ES-I3 (cell line): Measurements from ENCODE around the gene MIPEP.
"Not testable (repeated sequence)": the region's sequence is repeated elsewhere in the genome, so short reads cannot be mapped to it uniquely, and the experiment has no call there.

ENCODE experiments used
- H3K36me3 ChIP-seq: 2 replicates; pipeline ENCODE4 v1.6.1; 2013; ENCODE audit warnings: mild to moderate bottlenecking, low read length, control low read depth, moderate library complexity; ENCODE audit not compliant: insufficient read depth
- H3K4me1 ChIP-seq: 2 replicates; pipeline ENCODE4 v1.6.1; 2013; ENCODE audit warnings: mild to moderate bottlenecking, control low read depth, low read length; ENCODE audit not compliant: insufficient read depth
- H3K9ac ChIP-seq: 2 replicates; pipeline ENCODE4 v1.6.1; 2013; ENCODE audit warnings: low read depth, mild to moderate bottlenecking, low read length, moderate library complexity
- H3K9me3 ChIP-seq: 2 replicates; pipeline ENCODE4 v1.6.1; 2013; ENCODE audit warnings: mild to moderate bottlenecking, low read length, moderate library complexity; ENCODE audit not compliant: control insufficient read depth, insufficient read depth

The MIPEP gene

GRCh38 chr13:23776698-23777574 lies 112.3 kb downstream of the MIPEP start:
- Histone ChIP-seq H3K9ac (no peak overlapping the region), H3K4me1 (no peaks in the 10 kb centered on the region), H3K9me3 (peaks cover 8% of the 10 kb centered on the region; the same call in 1 of the 2 replicates), H3K36me3 (no peaks in the 10 kb centered on the region)

DNA sequence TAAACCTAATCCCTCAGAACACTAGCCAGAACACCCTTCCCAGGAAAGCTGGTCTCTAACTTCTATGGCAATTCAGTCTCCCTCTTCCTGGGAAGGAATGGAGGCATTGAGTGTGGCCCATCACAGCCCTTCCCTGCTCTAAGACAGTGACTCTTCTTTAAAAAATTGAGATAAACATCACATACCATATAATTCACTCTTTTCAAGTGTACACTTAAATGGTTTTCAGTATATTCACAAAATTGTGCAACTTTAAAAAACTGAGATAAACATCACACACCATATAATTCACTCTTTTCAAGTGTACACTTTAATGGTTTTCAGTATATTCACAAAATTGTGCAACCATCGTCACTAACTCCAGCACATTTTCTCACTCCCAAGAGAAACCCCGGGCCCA lies 116.5 kb downstream of the MIPEP start:
- H3K36me3 ChIP-seq: no peaks in the 10 kb centered on the region
- no peaks in the 10 kb centered on the region for H3K9me3 ChIP-seq
- H3K4me1 ChIP-seq: no peaks in the 10 kb centered on the region
- H3K9ac ChIP-seq: no peak overlapping the region

- Histone ChIP-seq H3K36me3 (no peaks in the 10 kb centered on the region), H3K9me3 (no peaks in the 10 kb centered on the region), H3K4me1 (no peaks in the 10 kb centered on the region), H3K9ac (no peak overlapping the region)
Observed at GRCh38 chr13:23771956-23772355, 117.2 kb downstream of the MIPEP start.

- Histone ChIP-seq H3K9me3 (no peaks in the 10 kb centered on the region), H3K9ac (no peak overlapping the region), H3K4me1 (no peaks in the 10 kb centered on the region), H3K36me3 (no peaks in the 10 kb centered on the region)
Observed at GRCh38 chr13:23771552-23771951, 117.6 kb downstream of the MIPEP start.

GRCh38 chr13:23770973-23771372 lies 118.2 kb downstream of the MIPEP start:
- no peaks in the 10 kb centered on the region for H3K4me1 ChIP-seq
- H3K9ac ChIP-seq: no peak overlapping the region
- no peaks in the 10 kb centered on the region for H3K36me3 ChIP-seq
- no peaks in the 10 kb centered on the region for H3K9me3 ChIP-seq

- H3K36me3 ChIP-seq: no peaks in the 10 kb centered on the region
- H3K9ac ChIP-seq: no peak overlapping the region
- H3K9me3 ChIP-seq: no peaks in the 10 kb centered on the region
- no peaks in the 10 kb centered on the region for H3K4me1 ChIP-seq
Observed at GRCh38 chr13:23770428-23770827, 118.8 kb downstream of the MIPEP start.

GRCh38 chr13:23769401-23769800 lies 119.8 kb downstream of the MIPEP start:
- no peaks in the 10 kb centered on the region for H3K4me1 ChIP-seq
- H3K9me3 ChIP-seq: no peaks in the 10 kb centered on the region
- H3K36me3 ChIP-seq: no peaks in the 10 kb centered on the region
- H3K9ac ChIP-seq: no peak overlapping the region

- Histone ChIP-seq H3K9ac (no peak overlapping the region), H3K4me1 (no peaks in the 10 kb centered on the region), H3K9me3 (no peaks in the 10 kb centered on the region)
Observed at GRCh38 chr13:23767838-23768237, 121.4 kb downstream of the MIPEP start.

GRCh38 chr13:23766939-23767338 lies 122.3 kb downstream of the MIPEP start:
- no peaks in the 10 kb centered on the region for H3K36me3 ChIP-seq
- H3K9ac ChIP-seq: no peak overlapping the region
- H3K4me1 ChIP-seq: no peaks in the 10 kb centered on the region
- no peaks in the 10 kb centered on the region for H3K9me3 ChIP-seq

More at GRCh38 chr13:23767838-23768237, 121.4 kb downstream of the MIPEP start:
- H3K36me3 ChIP-seq: no peaks in the 10 kb centered on the region

DNA sequence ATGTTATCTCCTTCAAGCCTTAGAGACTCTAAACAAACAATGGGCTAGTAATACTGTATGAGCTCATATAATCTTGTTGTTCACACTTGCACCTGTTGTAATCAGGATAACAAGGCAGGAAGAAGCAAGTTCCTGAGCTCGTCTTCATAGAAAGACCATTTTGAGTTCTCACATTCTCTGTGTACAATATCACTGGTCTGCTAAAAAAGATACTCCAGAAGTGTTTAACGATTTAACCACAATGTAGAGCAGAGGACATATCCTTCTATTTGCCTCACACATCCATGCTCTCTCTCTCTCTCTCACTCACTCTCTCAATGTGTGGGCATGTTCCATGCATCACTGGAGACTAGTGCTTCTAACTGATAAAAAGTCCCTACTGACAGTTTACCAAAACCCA lies 122.9 kb downstream of the MIPEP start:
- Histone ChIP-seq H3K4me1 (no peaks in the 10 kb centered on the region), H3K9ac (no peak overlapping the region), H3K36me3 (no peaks in the 10 kb centered on the region), H3K9me3 (no peaks in the 10 kb centered on the region)

- Histone ChIP-seq H3K9me3 (no peaks in the 10 kb centered on the region), H3K4me1 (no peaks in the 10 kb centered on the region), H3K36me3 (no peaks in the 10 kb centered on the region), H3K9ac (no peak overlapping the region)
Observed at GRCh38 chr13:23765531-23765930, 123.7 kb downstream of the MIPEP start.

- no peaks in the 10 kb centered on the region for H3K4me1 ChIP-seq
- no peak overlapping the region for H3K9ac ChIP-seq
- no peaks in the 10 kb centered on the region for H3K36me3 ChIP-seq
- no peaks in the 10 kb centered on the region for H3K9me3 ChIP-seq
Observed at GRCh38 chr13:23763318-23763717, 125.9 kb downstream of the MIPEP start.

GRCh38 chr13:23761760-23762159 lies 127.4 kb downstream of the MIPEP start:
- H3K9me3 ChIP-seq, H3K9ac ChIP-seq, H3K36me3 ChIP-seq, H3K4me1 ChIP-seq: not testable (repeated sequence)

- Histone ChIP-seq H3K9me3 (no peaks in the 10 kb centered on the region), H3K36me3 (no peaks in the 10 kb centered on the region), H3K4me1 (no peaks in the 10 kb centered on the region), H3K9ac (no peak overlapping the region)
Observed at GRCh38 chr13:23760000-23760399, 129.2 kb downstream of the MIPEP start.

DNA sequence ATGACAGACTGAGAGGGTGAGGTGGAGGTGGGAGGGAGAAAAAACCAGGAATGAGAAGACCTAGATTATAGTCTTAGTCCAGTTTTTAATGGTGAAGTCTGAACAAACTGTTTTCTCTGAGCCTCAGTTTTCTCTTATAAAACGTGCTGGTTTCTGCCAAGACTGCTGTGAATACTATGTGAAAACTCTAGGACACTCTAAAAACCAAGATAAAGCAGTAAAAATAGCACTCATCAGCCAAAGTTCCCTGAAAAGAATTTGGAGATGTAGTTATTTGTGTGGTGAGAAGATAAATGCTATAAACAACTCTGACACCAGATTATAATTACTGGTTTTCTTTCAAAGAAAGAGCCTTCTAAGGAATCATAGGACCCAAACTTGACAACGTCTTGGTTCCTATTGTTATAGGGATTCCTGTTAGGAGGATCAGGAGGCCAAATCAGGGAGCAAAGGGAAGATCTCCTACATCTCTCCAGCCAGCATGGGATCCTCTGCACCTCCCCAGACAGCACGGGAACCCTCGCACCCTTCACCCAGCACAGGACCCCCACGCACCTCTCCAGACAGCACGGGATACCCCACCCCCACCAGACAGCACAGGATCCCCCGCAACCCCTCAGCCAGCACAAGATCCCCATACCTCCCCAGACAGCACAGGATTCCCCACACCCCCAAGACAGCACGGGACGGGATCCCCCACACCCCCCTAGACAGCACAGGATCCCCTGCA lies 130.2 kb downstream of the MIPEP start:
- Histone ChIP-seq H3K9ac (no peak overlapping the region), H3K4me1 (no peaks in the 10 kb centered on the region), H3K36me3 (no peaks in the 10 kb centered on the region), H3K9me3 (no peaks in the 10 kb centered on the region)
